OCI-LY3 (cell line): Measurements from ENCODE around the gene NPBWR2.

Source experiments
- CTCF ChIP-seq: fragments of 200-600, 300-600 bp; sonication (generic); IDR thresholded peaks from 2 replicates; pipeline ENCODE4 v1.5.1; 2014; ENCODE audit warnings: antibody characterized with exemption, low read length, low read depth
- EZH2phosphoT487 ChIP-seq: fragments of 200-600 bp; shearing (Covaris generic); IDR thresholded peaks from 2 replicates; pipeline ENCODE4 v1.6.1; 2018; ENCODE audit warnings: antibody characterized with exemption, mixed run types, low read depth

- TF ChIP-seq EZH2phosphoT487: no peak
- TF ChIP-seq CTCF: no peak
These were observed 8.8 kb downstream of the NPBWR2 start for GRCh38 chr20:64098471-64099013.
